Uterus (tissue), 4 donors: ENCODE results near the gene CSE1L. TPM values are rescaled to one million over a fixed set of nuclear protein-coding genes. Genes with fewer than 3 reads are reported as not detected.

Experiments used
- DNase-seq, 2 donors: peaks; one replicate each; pipeline ENCODE4 v3.0.0-alpha.2; 2019 to 2020
- H3K27ac ChIP-seq, 2 donors: fragments of 200-600 bp; sonication (generic); 1 replicate in 1 of 2; 2 replicates in 1 of 2; pipeline ENCODE4 v1.5.1; 2016 to 2018
- H3K27me3 ChIP-seq, 2 donors: fragments of 200-600 bp; sonication (generic); one replicate each; pipeline ENCODE4 v1.5.1; 2018 to 2019; ENCODE audit warnings: control low read depth in 1 of 2
- H3K36me3 ChIP-seq, 2 donors: fragments of 200-600 bp; sonication (generic); one replicate each; pipeline ENCODE4 v1.5.1; 2019; ENCODE audit warnings: control low read depth in 1 of 2
- H3K4me1 ChIP-seq, 2 donors: fragments of 200-600 bp; sonication (generic); one replicate each; pipeline ENCODE4 v1.5.1; 2018 to 2019; ENCODE audit warnings: control low read depth in 1 of 2
- H3K4me3 ChIP-seq, 2 donors: fragments of 200-600 bp; sonication (generic); 1 replicate in 1 of 2; 2 replicates in 1 of 2; pipeline ENCODE4 v1.5.1; 2018 to 2019; ENCODE audit warnings: mild to moderate bottlenecking in 1 of 2
- H3K9me3 ChIP-seq, 2 donors: fragments of 200-600 bp; sonication (generic); one replicate each; pipeline ENCODE4 v1.5.1; 2019; ENCODE audit warnings: control low read depth in 1 of 2
- POLR2A ChIP-seq, 2 donors: fragments of 450-650 bp; IDR thresholded peaks; one replicate each; pipeline ENCODE4 v1.6.1; 2016; ENCODE audit warnings: antibody characterized with exemption in 2 of 2, mild to moderate bottlenecking in 1 of 2, moderate library complexity in 1 of 2
- intact Hi-C: fragments of 100-400 bp; cut with DNase I; formaldehyde crosslinking; loops from one replicate; pipeline ENCODE4 v1.15.1; 2023; ENCODE audit warnings: low total_unique reads
- total RNA-seq, 4 donors: library from RNA; depleted of rRNA in 3 of 4; stranded (reverse); fragments of >200 nt in 3 of 4; gene quantifications; one replicate each; pipeline versions ENCODE4 v1.1.0 to v1.2.4, GENCODE V29; 2014 to 2023
- TF ChIP-seq, protein P1 (sequence below), 4 experiments: fragments of 200-600 bp in 2 of 4; fragments of 450-650 bp in 2 of 4; sonication (generic) in 2 of 4; IDR thresholded peaks; one replicate each; pipeline ENCODE4 v1.5.1; 2016 to 2019; ENCODE audit warnings: antibody characterized with exemption in 4 of 4, mild to moderate bottlenecking in 2 of 4, moderate library complexity in 1 of 4
- donor health status: DM: yes; HTN: yes; CAD: no.

The CSE1L gene
- total RNA-seq, 4 donors from 2014 or later = 49.2 to 104 (median 57.6) TPM

DNA sequence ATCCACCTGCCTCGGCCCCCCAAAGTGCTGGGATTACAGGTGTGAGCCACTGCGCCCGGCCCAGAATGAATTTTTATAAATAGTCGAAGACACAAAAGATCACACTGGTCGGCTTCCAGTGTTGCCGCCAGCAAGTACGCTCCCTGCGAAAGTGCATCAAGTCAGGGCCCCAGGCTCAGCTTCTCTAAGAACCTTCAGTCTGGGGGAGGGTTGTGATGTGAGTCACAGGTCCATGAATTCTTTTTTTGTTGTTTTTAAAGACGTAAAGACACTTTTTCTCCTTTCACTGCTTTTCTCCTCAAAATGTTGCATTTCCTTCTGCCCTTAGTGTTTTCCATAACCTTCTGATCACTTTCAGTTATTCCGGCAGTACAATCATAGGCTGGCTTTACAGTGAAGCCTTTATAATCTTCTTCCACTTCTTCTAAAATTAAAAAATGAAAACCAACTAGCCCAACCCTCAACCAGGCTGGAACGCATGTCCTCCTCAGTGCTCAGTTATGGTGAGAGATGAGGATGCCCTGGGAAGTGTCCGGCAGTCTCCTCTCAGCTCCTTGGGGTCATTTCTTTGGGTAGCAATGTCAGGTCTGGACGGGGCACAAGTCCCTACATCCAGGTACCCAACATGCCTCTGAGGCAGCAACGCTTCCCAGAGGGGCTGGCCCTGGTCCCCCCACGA lies 66.6 kb downstream of the CSE1L start:
- Histone ChIP-seq H3K4me1 (no peaks in the 10 kb centered on the region), H3K27me3 (no peaks in the 10 kb centered on the region), H3K4me3 (no peak overlapping the region), H3K9me3 (no peaks in the 10 kb centered on the region), H3K27ac (no peak overlapping the region), H3K36me3 (no peaks in the 10 kb centered on the region)
- intact Hi-C loops = no loop called here
- no peak for DNase-seq
- TF ChIP-seq, protein P1, sequence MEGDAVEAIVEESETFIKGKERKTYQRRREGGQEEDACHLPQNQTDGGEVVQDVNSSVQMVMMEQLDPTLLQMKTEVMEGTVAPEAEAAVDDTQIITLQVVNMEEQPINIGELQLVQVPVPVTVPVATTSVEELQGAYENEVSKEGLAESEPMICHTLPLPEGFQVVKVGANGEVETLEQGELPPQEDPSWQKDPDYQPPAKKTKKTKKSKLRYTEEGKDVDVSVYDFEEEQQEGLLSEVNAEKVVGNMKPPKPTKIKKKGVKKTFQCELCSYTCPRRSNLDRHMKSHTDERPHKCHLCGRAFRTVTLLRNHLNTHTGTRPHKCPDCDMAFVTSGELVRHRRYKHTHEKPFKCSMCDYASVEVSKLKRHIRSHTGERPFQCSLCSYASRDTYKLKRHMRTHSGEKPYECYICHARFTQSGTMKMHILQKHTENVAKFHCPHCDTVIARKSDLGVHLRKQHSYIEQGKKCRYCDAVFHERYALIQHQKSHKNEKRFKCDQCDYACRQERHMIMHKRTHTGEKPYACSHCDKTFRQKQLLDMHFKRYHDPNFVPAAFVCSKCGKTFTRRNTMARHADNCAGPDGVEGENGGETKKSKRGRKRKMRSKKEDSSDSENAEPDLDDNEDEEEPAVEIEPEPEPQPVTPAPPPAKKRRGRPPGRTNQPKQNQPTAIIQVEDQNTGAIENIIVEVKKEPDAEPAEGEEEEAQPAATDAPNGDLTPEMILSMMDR (IDR thresholded peaks at IDR 0.05) = no peak
- TF ChIP-seq POLR2A (IDR thresholded peaks at IDR 0.05) = no peak

DNA sequence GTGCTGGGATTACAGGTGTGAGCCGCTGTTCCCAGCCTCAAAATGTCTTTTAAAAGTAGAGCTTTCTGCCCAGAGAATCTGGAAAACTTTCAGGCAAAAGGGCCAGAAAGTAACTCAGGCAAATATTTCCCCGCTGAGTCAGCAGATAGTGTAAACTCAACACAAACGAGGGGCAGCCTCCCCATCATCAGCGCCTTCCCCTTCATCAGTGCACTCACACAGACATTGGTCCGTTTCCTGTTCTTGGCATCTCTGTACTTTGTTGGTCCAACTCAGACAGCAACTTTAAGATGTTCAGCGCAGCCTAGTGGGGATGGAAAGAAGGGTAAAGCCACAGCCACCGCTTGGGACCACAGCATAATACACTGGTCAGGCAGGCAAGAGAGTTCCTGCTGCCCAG lies 69.5 kb downstream of the CSE1L start:
- no peak for DNase-seq
- no peaks in the 10 kb centered on the region for H3K36me3 ChIP-seq

DNA sequence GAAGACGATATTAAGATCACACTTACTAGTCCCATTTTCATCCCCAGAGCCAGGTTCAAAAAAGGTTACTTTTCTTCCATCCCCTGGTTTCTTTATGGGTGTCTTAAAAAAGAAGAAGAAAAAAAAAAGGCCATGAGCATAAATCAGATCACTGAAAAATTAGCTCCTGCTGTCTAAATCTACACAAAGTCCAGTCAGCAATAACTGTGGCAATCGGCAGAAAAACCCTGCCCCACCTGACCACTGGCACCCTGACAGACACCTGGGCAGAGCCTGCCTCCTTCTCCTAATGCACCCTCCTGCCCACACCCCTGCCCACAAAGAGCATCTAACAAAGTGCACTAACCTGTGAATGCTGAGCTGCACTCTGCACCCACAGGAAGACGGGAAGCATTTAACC lies 72.2 kb downstream of the CSE1L start:
- intact Hi-C loops = no loop called here
- Histone ChIP-seq H3K4me1 (no peaks in the 10 kb centered on the region), H3K36me3 (no peaks in the 10 kb centered on the region), H3K27ac (no peak overlapping the region), H3K27me3 (no peaks in the 10 kb centered on the region), H3K9me3 (no peaks in the 10 kb centered on the region), H3K4me3 (no peak overlapping the region)
- TF ChIP-seq, protein P1 (IDR thresholded peaks at IDR 0.05) = no peak
- no peak for TF ChIP-seq POLR2A (IDR thresholded peaks at IDR 0.05)
- DNase-seq = no peak

More for the DNA sequence above, 69.5 kb downstream of the CSE1L start:
- Histone ChIP-seq H3K9me3 (no peaks in the 10 kb centered on the region), H3K4me1 (no peaks in the 10 kb centered on the region), H3K27me3 (no peaks in the 10 kb centered on the region), H3K4me3 (no peak overlapping the region), H3K27ac (no peak overlapping the region)
- TF ChIP-seq POLR2A (IDR thresholded peaks at IDR 0.05) = no peak
- TF ChIP-seq, protein P1 (IDR thresholded peaks at IDR 0.05) = no peak
- intact Hi-C loops = no loop called here

DNA sequence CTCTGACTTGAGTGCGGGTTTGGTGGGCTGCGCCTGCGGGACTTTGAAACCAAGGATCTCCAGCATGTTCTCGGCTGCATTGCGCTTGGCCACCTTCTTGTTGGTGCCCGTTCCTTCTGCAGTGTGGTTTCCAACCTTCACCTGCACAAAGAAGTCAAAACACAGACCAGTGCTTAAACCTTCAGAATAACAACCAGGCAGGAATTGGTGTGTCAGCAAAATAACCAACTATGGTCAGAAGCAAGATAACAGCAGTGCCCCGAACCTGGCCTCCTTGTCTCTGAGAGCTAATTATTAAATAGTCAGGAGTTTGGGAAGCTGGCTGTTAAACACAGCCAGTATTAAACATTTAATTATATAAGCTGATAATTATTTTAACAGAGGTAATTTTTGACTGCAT lies 73.9 kb downstream of the CSE1L start:
- no peak for DNase-seq
- intact Hi-C loops = no loop called here
- Histone ChIP-seq H3K4me1 (no peaks in the 10 kb centered on the region), H3K9me3 (no peaks in the 10 kb centered on the region), H3K4me3 (no peak overlapping the region), H3K27ac (no peak overlapping the region), H3K27me3 (no peaks in the 10 kb centered on the region), H3K36me3 (no peaks in the 10 kb centered on the region)
- no peak for TF ChIP-seq POLR2A (IDR thresholded peaks at IDR 0.05)
- TF ChIP-seq, protein P1 (IDR thresholded peaks at IDR 0.05) = no peak

DNA sequence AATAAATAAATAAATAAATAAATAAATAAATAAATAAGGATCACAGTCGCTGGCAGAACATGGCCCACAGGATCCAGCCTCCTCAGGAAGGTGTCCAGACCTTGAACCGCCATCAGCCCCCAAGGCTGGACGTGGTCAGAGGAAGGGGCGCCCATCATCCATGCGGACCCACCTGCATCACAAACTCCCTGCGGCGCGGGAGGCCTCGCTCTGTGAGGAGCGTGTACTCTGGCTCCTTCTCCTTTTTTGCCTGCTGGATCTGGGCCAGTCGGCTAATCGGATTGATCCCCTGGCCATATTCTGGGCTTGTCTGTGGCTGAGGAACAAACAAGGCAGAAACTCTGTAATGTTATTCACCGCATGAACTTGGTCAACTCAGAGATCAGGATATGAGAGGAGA lies 76.8 kb downstream of the CSE1L start:
- DNase-seq = no peak
- H3K27me3 ChIP-seq = no peaks in the 10 kb centered on the region
- TF ChIP-seq POLR2A (IDR thresholded peaks at IDR 0.05) = no peak
- TF ChIP-seq, protein P1 (IDR thresholded peaks at IDR 0.05) = no peak
- intact Hi-C loops = no loop called here
- no peaks in the 10 kb centered on the region for H3K4me1 ChIP-seq
- no peaks in the 10 kb centered on the region for H3K9me3 ChIP-seq
- no peaks in the 10 kb centered on the region for H3K36me3 ChIP-seq
- H3K4me3 ChIP-seq = no peak overlapping the region
- no peak overlapping the region for H3K27ac ChIP-seq
